Psoas muscle (tissue), 8 donors: Measurements from ENCODE around the gene TJP1. TPM values are rescaled to one million over a fixed set of nuclear protein-coding genes. Genes with fewer than 3 reads are reported as not detected.
"Not testable (repeated sequence)": the region's sequence is repeated elsewhere in the genome, so short reads cannot be mapped to it uniquely, and the experiment has no call there.

ENCODE experiments used
- ATAC-seq, 4 donors: fragments of 200-7000 bp; cut with Tn5 transposase; one replicate each; pipeline ENCODE4 v1.9.1; 2020; ENCODE audit warnings: moderate library complexity in 3 of 4, mild to moderate bottlenecking in 2 of 4
- DNase-seq, 2 donors: peaks; one replicate each; pipeline ENCODE4 v3.0.0-alpha.2; 2020
- H3K27ac ChIP-seq: fragments of 200-600 bp; one replicate; pipeline ENCODE4 v1.8.0; 2022
- H3K27me3 ChIP-seq, 3 donors: fragments of 200-600 bp in 1 of 3; one replicate each; pipeline versions ENCODE4 v1.6.1 to v1.8.0; 2013 to 2022; ENCODE audit warnings: low read length in 2 of 3, mild to moderate bottlenecking in 2 of 3, moderate library complexity in 1 of 3; ENCODE audit not compliant: insufficient read depth in 3 of 3
- H3K36me3 ChIP-seq, 2 donors: fragments of 200-600 bp in 1 of 2; one replicate each; pipeline versions ENCODE4 v1.6.1 to v1.8.0; 2013 to 2022; ENCODE audit warnings: low read depth in 1 of 2, mild to moderate bottlenecking in 1 of 2, moderate library complexity in 1 of 2; ENCODE audit not compliant: insufficient read depth in 1 of 2
- H3K4me1 ChIP-seq: fragments of 200-600 bp; one replicate; pipeline ENCODE4 v1.8.0; 2022
- H3K4me3 ChIP-seq: fragments of 200-600 bp; one replicate; pipeline ENCODE4 v1.8.0; 2022; ENCODE audit warnings: mild to moderate bottlenecking
- H3K9me3 ChIP-seq: fragments of 200-600 bp; one replicate; pipeline ENCODE4 v1.8.0; 2022
- WGBS, 3 donors: extraction: QIAGEN DNeasy Blood & Tissue Kit; methylation state at CpG; one replicate each; pipeline versions ENCODE4 v1.1.6 to v1.1.7; 2013; 5-methylcytosine and 5-hydroxymethylcytosine counted together
- intact Hi-C, 2 donors: fragments of 100-400 bp; cut with DNase I; formaldehyde crosslinking; loops; one replicate each; pipeline versions ENCODE4 v1.11.0 to v1.14.2; 2022
- polyA plus RNA-seq, 3 donors: library from polyadenylated mRNA; stranded (reverse); fragments of 200-250 nt; gene quantifications; one replicate each; pipeline ENCODE4 v1.2.3, GENCODE V29; 2013
- total RNA-seq, 4 donors: library from RNA; stranded (reverse); fragmentation: NEBNext Ultra II Directional in 2 of 4; extraction: Animal tissue kit (Norgen Biotek cat#: 25700) in 2 of 4; gene quantifications; one replicate each; pipeline versions ENCODE4 v1.2.1 to v1.2.4, GENCODE V29; 2021 to 2023
- TF ChIP-seq, protein P1 (sequence below): fragments of 200-600 bp; IDR thresholded peaks from one replicate; pipeline ENCODE4 v1.8.0; 2022; ENCODE audit warnings: antibody characterized with exemption
- donor health status: healthy with polysubstance abuse.
- donor health status: DM: no; HTN: no; CAD: no; lungs with moderate emphysema.
- donor health status: Bipolar disorder and iron deficiency.
- donor health status: healthy.
- donor health status: DM: yes; HTN: yes; CAD: no.
- donor health status: DM: no; HTN: no; CAD: no.
- donor health status: DM: no; HTN: no; CAD: no.
- donor health status: DM: yes; HTN: yes; CAD: no.

Gene TJP1
- total and polyA plus RNA-seq, 7 donors, result 8.6 to 49.9 (median 32.6) TPM

GRCh38 chr15:29699791-29700190 lies 122.5 kb downstream of the TJP1 start:
- Histone ChIP-seq H3K27ac (no peak overlapping the region), H3K9me3 (peaks cover 3% of the 10 kb centered on the region), H3K4me3 (no peak overlapping the region), H3K4me1 (no peaks in the 10 kb centered on the region), H3K36me3 (peaks cover 4 to 66% of the 10 kb centered on the region in 2 donors), H3K27me3 (no peaks in the 10 kb centered on the region)
- TF ChIP-seq, protein P1, sequence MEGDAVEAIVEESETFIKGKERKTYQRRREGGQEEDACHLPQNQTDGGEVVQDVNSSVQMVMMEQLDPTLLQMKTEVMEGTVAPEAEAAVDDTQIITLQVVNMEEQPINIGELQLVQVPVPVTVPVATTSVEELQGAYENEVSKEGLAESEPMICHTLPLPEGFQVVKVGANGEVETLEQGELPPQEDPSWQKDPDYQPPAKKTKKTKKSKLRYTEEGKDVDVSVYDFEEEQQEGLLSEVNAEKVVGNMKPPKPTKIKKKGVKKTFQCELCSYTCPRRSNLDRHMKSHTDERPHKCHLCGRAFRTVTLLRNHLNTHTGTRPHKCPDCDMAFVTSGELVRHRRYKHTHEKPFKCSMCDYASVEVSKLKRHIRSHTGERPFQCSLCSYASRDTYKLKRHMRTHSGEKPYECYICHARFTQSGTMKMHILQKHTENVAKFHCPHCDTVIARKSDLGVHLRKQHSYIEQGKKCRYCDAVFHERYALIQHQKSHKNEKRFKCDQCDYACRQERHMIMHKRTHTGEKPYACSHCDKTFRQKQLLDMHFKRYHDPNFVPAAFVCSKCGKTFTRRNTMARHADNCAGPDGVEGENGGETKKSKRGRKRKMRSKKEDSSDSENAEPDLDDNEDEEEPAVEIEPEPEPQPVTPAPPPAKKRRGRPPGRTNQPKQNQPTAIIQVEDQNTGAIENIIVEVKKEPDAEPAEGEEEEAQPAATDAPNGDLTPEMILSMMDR, result no peak
- 85 to 86% (median 85%) methylated on average over 8 of the region's 8 CpGs for WGBS, 3 donors
- DNase-seq (no peak), ATAC-seq (no peak)
- intact Hi-C loops, result no loop called here

GRCh38 chr15:29698030-29698701 lies 124.1 kb downstream of the TJP1 start:
- DNase-seq, result no peak
- Histone ChIP-seq H3K4me3 (no peak overlapping the region), H3K27ac (no peak overlapping the region), H3K27me3 (no peaks in the 10 kb centered on the region), H3K4me1 (no peaks in the 10 kb centered on the region), H3K36me3 (peaks cover 0 to 50% of the 10 kb centered on the region in 2 donors), H3K9me3 (peaks cover 7% of the 10 kb centered on the region)
- intact Hi-C loops, result no loop called here
- 84 to 89% (median 85%) methylated on average over 12 of the region's 12 CpGs for WGBS, 3 donors
- ATAC-seq, result peak in 3 of 4 donors; percentile 40 to 51 (median 42)
- TF ChIP-seq, protein P1, result no peak

DNA sequence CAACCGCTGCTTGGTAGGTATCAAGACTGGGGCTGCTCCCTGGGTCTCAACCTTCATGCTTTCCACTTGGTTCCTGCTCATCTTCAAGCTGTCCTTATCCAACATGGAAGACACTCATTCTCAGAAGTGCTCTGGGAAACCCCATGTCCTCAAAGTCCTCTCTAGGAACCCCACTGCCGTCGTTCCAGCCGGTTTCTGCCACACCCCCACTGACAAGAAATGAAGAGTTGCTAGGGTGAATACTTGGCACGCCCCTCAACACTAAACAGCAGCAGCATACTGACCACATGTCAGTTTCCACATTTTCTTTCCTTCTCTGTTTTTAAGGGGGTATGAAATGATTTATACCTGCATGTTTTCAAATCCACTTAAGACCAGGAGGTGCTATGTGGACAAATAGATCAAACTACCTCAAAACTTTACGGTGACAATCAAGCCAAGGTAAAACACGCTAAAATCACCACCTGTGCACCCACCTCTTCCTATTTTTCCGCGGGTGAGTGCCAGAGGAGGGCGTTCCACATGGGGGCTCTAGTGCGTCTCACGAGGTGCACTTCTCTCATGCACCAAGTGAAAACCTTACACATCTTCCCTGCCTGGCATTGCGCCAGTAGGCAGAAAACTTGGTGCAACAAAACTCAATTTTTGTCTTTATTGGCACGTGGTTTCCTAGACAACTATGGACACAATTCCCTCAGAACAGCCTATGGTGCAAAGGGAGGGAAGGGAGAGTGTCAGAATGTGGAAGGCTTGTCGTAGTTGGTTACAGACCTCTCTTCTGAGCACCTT lies 125.1 kb downstream of the TJP1 start:
- peaks cover 7% of the 10 kb centered on the region for H3K9me3 ChIP-seq
- no peaks in the 10 kb centered on the region for H3K4me1 ChIP-seq
- no peak overlapping the region for H3K4me3 ChIP-seq
- TF ChIP-seq, protein P1, result no peak
- no peak overlapping the region for H3K27ac ChIP-seq
- intact Hi-C loops, result no loop called here
- DNase-seq (no peak), ATAC-seq (no peak)
- H3K27me3 ChIP-seq, result no peaks in the 10 kb centered on the region
- 85 to 90% (median 87%) methylated on average over 15 of the region's 15 CpGs for WGBS, 3 donors
- H3K36me3 ChIP-seq, result peaks cover 0 to 40% of the 10 kb centered on the region in 2 donors

DNA sequence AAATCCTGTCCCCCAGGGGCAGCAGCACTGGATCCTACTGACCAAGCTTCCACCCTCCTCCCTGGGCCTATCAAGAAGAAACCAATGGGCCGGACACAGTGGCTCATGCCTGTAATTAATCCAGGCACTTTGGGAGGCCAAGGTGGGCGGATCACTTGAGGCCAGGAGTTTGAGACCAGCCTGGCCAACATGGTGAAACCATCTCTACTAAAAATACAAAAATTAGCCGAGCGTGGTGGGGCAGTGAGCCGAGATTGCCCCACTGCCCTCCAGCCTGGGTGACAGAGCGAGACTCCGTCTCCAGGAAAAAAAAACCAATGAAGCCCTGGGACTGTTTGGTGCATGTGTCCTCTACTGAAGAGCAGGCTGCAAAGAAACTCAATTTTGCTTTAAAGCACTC lies 125.8 kb downstream of the TJP1 start:
- 89 to 95% (median 93%) methylated on average over 7 of the region's 7 CpGs for WGBS, 3 donors
- intact Hi-C loops, H3K4me3 ChIP-seq, H3K9me3 ChIP-seq, DNase-seq, ATAC-seq, H3K27me3 ChIP-seq, H3K27ac ChIP-seq, H3K4me1 ChIP-seq: not testable (repeated sequence)
- peaks cover 0 to 33% of the 10 kb centered on the region in 2 donors for H3K36me3 ChIP-seq

GRCh38 chr15:29695489-29696167 lies 126.6 kb downstream of the TJP1 start:
- peaks cover 0 to 25% of the 10 kb centered on the region in 2 donors for H3K36me3 ChIP-seq
- WGBS, 3 donors, result 82 to 89% (median 86%) methylated on average over 7 of the region's 7 CpGs
- H3K27me3 ChIP-seq, result no peaks in the 10 kb centered on the region
- H3K27ac ChIP-seq, result no peak overlapping the region
- no peak overlapping the region for H3K4me3 ChIP-seq
- peaks cover 7% of the 10 kb centered on the region for H3K9me3 ChIP-seq
- intact Hi-C loops, result no loop called here
- DNase-seq (no peak), ATAC-seq (no peak)
- TF ChIP-seq, protein P1, result no peak
- no peaks in the 10 kb centered on the region for H3K4me1 ChIP-seq
